Suppressor macrophage treated with lipopolysaccharide for 4 hours (primary cell): ENCODE measurements around the gene TMX4.
A peak's percentile ranks its signal among the peaks of the same experiment; 100 is the strongest.
"Not testable (repeated sequence)": the region's sequence is repeated elsewhere in the genome, so short reads cannot be mapped to it uniquely, and the experiment has no call there.

Experiments
- DNase-seq: peaks from one replicate; pipeline ENCODE4 v3.0.0-alpha.2; 2020

Gene TMX4

GRCh38 chr20:8019246-8019997 lies at the start of gene TMX4:
TMX4 (minus strand) TSS chr20:8019761; CDS start chr20:8019613, 148 bp downstream.
- peak; percentile 97 for DNase-seq

DNA sequence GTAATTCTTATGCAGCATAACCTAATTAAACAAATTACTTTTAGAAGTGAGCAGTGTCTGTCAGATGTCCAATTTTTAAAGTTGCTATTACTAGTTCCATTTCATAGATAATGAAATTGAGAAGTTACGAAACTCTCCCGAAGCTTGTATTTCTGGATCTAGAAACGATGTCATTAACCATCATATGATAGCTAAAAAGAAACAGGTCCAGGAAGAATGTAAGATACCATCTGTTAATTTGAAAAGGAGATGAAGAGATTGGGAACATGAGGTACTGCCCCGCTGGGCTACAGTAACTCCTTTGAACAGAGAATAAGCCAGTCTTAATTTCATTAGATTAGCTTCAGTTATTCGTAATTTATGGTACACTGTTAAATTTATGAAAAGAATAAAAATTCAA lies 47.5 kb upstream of the TMX4 start:
- no peak for DNase-seq

GRCh38 chr20:8066662-8067061 lies 47.1 kb upstream of the TMX4 start:
- no peak for DNase-seq

DNA sequence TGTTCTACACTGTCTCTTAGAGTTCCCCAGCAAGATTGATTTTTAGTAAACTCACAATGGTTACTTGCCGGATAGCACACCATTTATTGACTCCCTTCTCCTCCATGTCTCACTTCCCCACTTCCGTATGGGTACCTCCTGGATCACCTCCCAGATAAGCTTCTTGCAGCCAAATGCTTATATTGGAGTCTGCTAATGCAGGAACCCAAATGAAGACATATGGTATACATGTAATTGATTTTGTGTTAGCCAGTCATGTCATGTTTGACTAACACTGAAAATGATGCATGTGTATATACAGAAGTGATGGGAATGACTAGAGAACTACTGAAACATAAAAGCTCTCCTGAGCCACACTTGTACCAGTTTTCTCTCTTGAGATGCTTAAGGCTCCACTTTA lies 46.1 kb upstream of the TMX4 start:
- DNase-seq = no peak

DNA sequence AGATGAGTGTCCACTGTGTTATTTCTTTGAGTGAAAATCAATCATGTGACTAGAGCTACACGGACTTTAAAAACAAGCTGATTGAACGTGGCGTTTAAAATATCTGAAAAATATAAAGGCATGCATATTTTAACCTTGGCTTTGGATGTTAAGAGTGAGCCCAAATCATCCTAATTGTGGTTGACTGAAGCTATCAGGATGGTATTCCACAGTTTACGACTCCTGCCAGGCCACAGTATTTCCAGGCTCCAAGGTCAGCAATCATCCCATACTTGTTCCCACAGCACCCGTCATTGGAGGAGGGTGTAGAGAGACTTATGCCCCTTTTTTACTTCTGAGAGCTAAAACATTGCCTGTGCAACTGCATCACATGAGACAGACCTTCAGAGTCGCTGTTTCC lies 43.2 kb upstream of the TMX4 start:
- no peak for DNase-seq

DNA sequence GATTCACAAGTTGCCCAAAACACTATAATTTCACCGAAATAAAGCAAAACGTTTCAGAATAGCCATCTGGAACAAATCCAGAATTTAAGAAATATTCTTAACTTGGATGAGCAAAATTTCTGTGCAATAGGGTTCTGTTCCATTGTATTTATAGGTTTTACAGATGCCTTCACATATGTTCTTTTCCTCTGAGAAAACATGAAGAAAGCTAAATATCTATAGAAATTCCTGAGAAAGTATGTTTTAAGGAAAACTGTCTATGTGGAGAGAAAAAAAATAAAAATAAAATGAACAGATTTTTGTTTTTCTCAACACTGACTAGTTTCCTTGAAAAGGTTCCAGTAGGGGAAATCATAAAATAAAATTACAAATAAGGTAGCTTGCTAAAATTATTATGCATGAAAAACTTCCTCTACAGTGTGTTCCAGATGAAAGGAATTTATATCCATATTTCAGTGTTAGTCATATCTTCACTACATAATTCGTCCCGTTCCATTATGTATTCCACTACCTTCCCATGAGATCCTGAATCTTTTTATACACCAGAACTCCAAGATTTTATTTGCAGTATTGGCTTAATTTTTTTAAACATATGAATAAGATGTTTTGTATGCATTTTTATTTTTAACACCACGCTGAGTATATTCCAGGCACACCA lies 42.4 kb upstream of the TMX4 start:
- no peak for DNase-seq

- no peak for DNase-seq
These were observed 41.4 kb upstream of the TMX4 start for GRCh38 chr20:8060977-8061376.

DNA sequence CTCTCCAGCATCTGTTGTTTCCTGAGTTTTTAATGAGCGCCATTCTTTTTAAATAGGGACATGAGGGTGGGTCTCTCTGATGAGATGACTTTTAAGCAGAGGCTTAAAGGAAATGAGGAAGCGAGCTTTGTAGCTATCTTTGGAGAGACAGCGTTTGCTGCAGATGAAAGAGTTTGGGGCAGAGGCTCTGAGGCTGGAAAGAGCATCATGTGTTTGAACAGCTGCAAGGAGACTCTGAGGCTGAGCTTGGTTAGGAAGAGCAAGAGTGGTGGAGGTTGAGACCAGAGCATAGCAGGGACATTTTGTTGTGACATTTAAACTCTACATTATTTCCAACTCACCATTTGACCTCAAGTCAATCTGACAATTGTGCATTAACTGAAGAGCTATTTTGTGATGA lies 38.3 kb upstream of the TMX4 start:
- no peak for DNase-seq

- DNase-seq = no peak
These were observed 35.5 kb upstream of the TMX4 start for GRCh38 chr20:8055096-8055495.

DNA sequence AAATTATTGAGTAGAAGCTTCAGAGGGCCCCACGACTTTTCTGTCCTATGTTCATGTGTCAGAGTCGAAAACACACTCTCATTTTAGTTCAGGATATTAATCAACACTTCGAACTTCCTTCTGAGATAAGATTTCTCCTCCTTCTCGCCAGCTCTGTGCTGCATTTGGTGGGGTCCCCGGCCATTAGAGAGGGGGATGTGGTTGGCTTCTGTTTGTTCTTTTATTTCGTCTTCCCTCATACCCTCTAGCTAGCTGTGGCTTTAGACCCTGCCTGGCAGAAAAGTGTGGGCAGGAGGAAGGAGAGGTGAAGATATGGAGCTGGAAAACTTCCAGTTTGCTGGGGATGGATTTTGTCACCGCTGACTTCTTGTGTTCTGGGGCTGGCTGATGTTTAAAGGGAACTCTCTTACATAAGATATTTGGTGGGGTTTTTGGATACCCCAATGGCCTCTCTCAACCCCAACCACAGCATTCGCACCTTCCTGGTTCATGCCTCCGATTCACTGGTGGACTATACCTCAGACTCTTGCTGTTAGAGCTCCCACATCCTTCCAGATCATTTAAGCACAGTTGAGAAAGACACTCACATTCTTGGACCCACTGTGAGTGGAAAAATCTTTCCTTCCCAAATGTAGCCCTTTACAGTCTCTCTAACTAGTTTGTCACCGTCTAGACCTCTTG lies 30.7 kb upstream of the TMX4 start:
- no peak for DNase-seq

- DNase-seq = no peak
These were observed 29.7 kb upstream of the TMX4 start for GRCh38 chr20:8049310-8049709.

DNA sequence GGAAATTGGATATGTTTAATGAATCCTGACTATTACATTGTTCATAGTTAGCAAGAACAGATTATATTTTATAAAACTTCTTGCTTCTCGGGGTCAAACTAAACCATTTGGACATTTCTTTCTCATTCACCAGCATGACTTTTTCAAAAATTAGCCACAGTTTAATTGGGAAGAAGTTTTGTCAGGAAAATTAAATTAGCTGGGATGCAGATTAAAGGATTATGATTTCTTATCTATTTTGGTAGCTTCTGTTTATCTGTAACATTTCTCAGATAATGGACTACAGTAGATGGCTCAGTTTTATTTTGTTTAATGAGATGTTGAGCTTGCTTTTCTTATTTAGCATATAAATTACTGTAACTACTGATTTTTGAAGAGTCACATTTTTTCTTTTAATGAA lies 26.4 kb upstream of the TMX4 start:
- DNase-seq = no peak

DNA sequence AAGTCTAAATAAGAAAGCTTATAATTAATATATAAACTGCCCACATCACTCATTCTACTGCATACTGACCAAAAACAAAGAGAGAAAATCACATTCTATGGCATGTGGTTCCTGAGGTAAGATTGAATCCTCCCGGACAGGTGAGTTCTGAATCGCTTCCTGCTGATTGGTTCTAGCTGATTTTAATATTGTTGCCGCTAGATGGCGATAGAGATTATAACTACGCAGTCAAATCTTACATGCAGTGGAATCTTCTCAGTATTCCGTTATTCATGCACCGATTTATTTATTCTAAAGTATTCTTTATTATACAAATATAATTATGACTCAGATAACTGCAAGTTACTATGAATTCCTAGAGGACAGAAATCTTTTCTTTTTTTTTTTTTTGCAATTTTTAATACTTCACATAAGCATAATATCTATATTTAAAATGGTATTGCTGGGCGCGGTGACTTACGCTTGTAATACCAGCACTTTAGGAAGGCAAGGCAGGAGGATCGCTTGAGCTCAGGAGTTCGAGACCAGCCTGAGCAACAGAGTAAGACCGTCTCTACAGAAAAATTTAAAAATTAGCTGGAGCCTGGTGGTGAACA lies 24.2 kb upstream of the TMX4 start:
- DNase-seq = peak; percentile 78

DNA sequence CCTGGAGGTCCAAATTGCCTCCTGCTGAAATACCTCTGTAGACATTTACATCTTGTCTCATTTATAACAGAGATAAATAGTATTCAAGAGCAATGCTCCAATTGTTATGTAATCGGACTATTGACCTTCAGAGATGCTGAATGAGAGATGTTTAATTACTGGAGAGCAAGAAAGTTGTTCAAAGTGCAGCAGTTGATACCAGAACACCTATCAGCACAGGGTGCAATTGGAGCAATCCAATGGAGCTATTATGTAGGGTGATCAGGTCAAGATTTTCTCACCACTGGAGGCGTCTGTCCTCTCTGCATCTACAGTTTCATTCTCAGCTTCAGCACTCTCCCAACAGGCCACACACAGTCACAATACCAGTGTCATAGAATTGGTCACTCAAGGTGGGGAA lies 19.5 kb upstream of the TMX4 start:
- DNase-seq = no peak

DNA sequence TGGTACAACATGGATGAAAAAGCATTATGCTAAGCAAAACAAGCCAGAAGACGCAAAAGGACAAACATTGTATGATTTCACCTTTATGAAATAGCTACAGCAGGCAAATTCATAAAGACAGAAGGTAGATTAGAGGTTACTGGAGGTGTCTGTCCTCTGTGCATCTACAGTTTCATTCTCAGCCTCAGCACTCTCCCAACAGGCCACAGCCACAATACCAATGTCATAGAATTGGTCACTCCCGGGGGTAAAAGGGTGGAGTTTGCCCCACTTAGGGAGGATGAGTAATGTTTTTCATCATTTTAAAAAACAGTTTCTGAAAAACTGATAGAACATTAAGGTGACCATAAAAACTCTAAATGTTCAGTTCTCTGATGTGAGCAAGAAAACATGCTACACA lies 17.2 kb upstream of the TMX4 start:
- no peak for DNase-seq

- peak; percentile 78 for DNase-seq
These were observed 13.7 kb upstream of the TMX4 start for GRCh38 chr20:8033151-8033841.

- DNase-seq = no peak
These were observed 12.9 kb upstream of the TMX4 start for GRCh38 chr20:8032499-8032898.

GRCh38 chr20:8031539-8031938 lies 12.0 kb upstream of the TMX4 start:
- DNase-seq = not testable (repeated sequence)

DNA sequence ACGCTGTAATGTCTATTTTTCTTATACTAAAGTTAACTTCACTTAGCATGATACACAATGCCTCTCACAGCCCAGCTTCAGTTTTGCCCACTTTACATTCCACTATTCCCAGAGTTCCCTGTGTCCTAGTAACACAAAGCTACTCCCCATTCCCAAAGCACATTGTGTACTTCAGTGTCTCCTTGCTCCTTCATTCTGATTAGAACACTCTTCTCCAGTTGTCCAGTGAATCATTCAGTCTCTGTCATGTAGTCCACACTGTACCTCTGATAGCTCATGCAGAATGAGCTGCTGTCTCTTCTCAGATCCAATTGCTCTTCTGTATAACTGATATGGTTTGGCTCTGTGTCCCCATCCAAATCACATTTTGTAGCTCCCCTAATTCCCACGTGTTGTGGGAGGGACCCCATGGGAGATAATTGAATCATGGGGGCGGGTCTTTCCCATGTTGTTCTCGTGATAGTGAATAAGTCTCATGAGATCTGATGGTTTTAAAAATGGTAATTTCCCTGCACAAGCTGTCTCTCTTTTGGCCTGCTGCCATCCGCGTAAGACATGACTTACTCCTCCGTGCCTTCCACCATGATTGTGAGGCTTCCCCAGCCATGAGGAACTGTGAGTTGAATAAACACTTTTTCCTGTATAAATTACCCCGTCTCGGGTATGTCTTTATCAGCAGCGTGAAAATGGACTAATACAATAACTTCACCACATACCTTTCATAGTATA lies 2.1 kb upstream of the TMX4 start:
- DNase-seq = no peak

DNA sequence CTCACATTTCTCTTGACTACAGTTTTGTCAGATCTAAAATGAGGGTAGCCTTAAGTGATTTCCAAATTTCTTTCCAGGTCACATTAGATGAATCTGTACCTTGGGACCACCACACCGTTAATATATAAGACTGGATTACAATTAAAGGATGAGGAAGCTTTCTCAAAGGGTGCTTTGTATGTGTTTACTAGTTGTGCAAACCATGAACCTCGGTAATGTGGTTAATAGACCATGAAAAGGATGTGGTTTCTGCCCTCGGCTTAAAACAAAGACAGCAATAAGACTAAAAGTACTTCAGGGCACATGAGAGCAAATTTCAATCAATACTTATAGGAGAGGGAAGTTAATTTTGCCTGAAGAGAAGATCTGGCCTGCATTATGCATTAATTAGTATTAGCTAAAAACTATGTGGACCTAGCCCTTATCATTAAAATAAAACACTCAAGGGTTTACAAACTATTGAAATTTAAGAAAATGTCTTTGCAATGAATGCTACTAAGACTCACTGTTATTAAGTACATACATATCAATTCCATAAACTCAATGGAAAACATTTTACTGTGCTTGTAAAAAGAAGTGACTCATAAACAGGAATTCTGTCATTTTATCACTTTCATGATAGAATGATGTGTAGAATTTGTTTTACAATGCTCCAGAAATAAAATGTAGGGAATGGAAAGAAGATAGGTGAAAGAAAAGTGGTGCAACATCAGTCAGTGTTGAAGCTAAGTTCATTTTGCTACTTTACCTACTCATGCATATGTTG lies 936 bp upstream of the TMX4 start:
- DNase-seq = no peak

DNA sequence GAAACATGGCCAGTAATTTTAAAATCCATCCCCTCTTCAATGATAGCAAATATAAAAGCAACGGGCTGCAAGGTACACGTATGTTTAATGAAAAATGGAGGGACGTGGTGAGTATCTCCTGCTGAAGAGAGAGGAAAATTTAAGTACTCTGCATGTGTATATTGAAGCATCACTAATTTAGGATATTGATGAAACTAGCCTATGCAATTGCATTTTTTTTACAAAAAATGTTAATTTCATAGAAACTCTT lies 362 bp upstream of the TMX4 start:
- DNase-seq = no peak

DNA sequence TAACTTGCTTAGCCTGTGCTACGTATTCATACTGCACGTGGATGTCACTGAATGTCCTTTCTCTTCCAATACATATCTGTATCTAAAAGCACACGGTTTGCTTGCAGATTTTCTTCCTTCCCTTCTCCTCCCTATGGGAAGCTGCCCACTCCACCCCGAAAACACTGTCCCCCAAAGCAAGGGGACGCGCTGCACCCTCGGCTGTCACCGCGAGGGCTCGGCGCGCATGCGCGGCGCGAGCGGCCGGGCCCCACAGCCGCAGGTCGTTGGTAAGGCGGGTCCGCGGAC lies 659 bp downstream of the TMX4 start:
- peak; percentile 78 for DNase-seq
